ENCODE results near the gene RND3.

RND3 gene

DNA sequence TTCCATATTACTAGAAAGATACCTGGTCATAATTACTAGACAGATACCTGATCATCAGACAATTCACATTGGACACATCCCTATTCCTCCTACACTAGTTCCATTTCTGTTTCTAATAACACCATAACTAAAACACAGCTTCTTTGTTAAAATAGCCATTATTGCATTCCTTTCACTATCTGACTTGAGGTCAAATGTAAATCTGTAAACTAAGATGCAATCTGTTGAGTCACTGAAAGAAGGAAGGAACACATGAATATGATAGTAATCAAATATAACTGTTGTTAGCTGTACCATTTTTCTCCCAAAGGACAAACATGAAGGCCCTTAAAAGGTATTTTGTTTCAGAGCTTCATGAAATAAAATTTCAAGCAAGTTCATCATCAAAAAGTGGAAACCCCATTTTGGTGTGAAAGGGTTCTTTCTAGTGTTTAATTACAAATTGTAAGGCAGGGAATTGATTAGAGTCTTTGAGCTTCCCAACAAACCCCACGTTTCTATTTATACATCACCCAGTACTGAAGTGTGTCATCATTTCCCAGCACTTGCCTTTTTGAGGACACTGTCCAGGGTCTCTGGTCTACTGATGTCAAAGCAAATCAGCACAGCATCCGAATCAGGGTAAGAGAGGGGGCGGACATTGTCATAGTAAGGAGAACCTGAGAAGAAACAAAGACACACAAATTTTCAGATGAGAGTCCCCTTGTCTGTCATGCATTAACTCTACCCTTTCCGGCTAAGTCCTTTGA is 13.0 kb downstream of the RND3 start:
- no peak for DNase-seq

- DNase-seq, result no peak
Measured at GRCh38 chr2:150473767-150474166, 13.7 kb downstream of the RND3 start.

GRCh38 chr2:150472511-150472899 is 15.0 kb downstream of the RND3 start:
- DNase-seq, result no peak

GRCh38 chr2:150471813-150472510 is 15.5 kb downstream of the RND3 start:
- no peak for DNase-seq

DNA sequence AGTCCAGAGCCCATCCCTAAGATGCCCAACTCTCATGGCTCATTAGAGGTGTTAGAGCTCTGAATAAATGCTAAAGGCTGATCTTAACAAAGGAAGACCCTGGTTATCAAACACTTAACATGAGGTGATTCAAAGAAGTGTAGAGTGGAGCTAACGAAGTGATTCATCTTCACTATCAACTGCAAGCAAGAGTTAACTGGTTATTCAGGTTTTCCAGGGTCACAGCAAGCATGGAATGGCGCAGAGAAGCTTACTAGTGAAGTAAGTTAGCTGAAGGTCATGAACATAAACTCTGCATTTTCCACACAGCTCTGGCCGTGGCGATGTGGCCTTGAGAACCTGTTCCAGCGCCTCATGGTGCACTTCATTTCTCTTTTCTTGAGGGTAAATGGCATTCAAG is 17.0 kb downstream of the RND3 start:
- peak; percentile 24 for DNase-seq

DNA sequence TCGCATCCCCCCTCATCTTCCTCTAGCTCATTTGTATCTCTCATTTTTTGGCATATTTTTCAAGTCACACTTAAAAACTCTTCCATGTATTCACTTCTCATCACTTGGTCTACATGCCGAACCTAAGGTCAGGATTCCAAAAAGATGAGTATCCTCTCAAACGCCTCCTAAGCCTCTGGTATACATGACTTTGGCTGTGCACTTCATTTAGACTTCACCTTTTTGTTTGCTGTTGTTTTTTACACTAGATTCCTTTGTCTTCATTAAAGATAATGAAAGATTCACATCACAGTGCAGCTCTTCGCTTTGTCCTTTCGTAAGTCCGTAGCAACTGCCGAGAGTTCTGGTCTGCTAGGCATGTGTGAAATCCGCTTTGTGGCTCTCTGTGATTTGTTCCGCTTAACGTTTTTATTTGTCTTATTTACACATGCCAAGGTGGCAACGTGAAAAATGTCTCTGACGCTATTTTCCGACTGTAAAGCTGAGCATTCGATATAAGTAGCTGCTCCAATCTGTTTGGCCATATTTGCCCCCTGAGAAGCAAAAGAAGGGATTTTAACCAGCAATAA is 17.7 kb downstream of the RND3 start:
- DNase-seq, result no peak

- DNase-seq, result no peak
Measured at GRCh38 chr2:150468350-150468960, 19.0 kb downstream of the RND3 start.

GRCh38 chr2:150467621-150467963 is 19.9 kb downstream of the RND3 start:
- DNase-seq, result no peak

- no peak for DNase-seq
Measured at GRCh38 chr2:150466741-150467620, 20.5 kb downstream of the RND3 start.

DNA sequence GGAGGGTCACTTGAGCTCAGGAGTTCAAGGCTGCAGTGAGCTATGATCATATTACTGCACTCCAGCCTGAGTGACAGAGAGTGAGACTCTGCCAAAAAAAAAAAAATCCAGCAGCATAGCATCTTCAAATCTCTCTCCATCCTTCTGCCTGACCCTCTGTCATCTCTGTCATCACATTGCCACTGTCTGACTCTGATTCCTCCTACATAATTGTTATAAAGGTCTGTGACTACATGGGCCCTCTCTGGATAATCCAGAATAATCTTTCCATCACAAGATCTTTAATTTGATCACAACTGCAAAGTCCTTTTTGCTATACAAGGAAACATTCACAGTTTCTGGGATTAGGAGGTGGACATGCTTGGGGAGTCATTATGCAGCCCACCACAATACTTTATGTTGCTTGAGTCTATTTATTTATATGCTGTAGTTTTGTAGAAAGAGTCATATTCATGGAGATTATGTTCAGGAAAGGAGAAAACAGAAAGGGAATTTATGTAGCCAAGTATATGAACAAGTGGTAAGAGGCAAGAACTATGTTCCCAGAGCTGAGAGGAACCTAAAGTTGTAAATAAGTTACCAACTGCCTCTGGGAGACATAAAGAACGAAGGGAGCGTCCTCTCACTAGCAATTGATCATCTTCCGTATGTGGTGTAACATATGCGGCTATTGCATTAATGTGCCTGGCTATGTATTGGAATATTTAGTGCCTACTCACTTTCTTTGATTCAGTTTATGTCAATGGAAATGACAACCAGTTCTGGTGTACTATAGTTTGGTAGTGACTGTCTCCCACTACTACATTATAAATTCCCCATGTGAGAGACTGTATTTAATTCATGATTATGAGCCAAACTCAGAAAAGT is 21.5 kb downstream of the RND3 start:
- no peak for DNase-seq

DNA sequence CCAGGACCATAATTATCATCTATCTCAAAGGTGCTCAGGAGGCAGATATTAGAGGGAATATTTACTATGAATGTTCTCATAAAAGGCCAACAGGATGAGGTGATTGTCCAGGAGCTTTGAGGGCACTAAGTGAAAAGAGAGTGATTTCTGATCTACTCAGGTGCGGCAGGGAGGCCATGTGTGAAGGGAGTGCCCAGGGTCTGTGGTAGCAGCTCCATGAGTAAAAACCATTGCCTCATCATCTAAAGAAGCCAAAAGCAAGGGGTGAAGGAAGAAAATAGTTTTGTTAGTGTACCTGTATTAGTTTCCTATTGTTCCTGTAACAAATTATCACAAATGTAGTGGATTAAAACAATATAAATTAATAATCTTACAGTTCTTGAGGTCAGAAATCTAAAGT is 22.5 kb downstream of the RND3 start:
- DNase-seq, result no peak

- no peak for DNase-seq
Measured at GRCh38 chr2:150464270-150464669, 23.2 kb downstream of the RND3 start.

DNA sequence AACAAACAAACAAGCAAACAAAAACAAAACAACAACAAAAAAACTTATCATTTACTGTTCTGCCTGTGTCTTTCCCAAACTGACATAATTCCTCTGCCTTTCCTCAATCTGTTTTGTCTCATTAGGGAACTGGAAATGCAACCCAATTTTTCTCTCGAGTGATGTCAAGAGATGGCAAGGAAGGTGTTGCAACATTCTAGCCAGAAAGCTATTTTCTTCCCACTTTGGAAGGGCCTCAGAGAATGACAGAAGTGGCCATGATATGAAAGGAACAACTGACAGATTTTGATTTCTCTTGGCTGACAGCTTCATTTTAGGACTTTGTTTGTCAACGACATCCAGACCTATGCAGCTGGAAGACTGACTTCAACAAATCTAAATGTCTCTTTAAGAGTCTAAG is 24.7 kb downstream of the RND3 start:
- no peak for DNase-seq

DNA sequence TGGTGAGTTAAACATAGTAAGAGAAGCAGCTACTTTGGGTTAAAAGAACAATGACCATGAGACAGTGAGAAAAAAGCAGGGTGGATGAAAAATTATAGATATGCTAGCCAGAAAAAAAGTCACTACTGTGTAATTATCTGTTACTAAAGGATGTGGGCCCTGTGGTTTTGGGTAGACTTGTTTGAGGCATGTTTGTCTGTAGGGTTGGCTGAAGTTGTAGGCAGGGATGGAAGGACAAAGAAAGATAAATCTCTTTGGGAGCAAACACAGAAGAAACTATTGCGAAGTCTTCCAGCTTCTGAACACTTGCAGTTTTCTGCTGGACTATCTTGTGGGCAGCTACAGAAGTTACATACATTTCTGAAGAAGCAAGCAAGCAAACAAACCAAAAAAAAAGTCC is 28.2 kb downstream of the RND3 start:
- no peak for DNase-seq

- no peak for DNase-seq
Measured at GRCh38 chr2:150450765-150451164, 36.7 kb downstream of the RND3 start.

DNA sequence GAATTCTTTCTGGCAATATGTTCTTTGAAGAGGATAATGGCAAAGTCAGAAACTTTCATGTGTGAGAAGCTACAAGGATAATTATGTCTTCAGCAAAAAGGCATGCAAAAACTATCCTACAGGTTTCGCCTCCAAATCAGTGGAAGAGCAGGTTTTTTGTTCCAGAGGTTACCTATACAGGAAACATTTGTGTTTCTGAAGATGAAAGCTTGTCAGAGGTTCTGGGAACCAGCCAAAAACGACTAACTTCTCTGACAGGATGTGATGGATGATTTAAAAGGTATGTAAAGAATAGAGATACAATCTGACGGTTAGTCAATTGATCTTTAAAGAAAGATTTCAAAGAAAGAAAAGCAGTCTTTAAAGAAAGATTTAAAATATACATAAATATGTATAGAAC is 37.6 kb downstream of the RND3 start:
- no peak for DNase-seq

- DNase-seq, result no peak
Measured at GRCh38 chr2:150445398-150445797, 42.1 kb downstream of the RND3 start.

GRCh38 chr2:150442484-150442883 is 45.0 kb downstream of the RND3 start:
- no peak for DNase-seq

GRCh38 chr2:150441784-150442183 is 45.7 kb downstream of the RND3 start:
- DNase-seq, result no peak

GRCh38 chr2:150441226-150441625 is 46.2 kb downstream of the RND3 start:
- DNase-seq, result no peak

DNA sequence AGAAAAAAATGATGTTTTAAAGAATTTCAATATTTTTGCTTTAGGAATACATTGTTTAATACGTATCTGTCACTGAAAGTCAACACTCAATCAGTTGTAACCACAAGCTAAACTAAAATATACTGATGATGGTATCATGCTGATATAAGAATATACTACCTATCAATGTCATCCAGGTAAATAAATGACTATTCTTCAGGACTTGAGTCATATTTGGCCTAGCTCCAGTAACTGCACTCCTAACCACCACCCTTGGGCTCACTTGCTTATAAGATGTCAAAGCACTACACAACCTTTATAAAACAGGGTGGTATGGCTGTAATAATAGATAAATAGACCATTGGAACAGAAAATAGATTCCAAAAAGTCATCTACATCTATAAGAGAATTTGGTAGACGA is 48.8 kb downstream of the RND3 start:
- DNase-seq, result no peak

- DNase-seq, result no peak
Measured at GRCh38 chr2:150438041-150438440, 49.4 kb downstream of the RND3 start.

Measured in DMS79 treated with DMSO at 0.1 percent for 48 hours (cell line).